ENCODE measurements around the gene DGCR2.
A peak's percentile ranks its signal among the peaks of the same experiment; 100 is the strongest.
"Not testable (repeated sequence)": the region's sequence is repeated elsewhere in the genome, so short reads cannot be mapped to it uniquely, and the experiment has no call there.

The DGCR2 gene

GRCh38 chr22:19122143-19122751 lies at the start of gene DGCR2:
DGCR2 (minus strand) TSS chr22:19122412; CDS start chr22:19122206, 206 bp downstream.
- peaks cover 5% of the 10 kb centered on the region for H3K4me1 ChIP-seq (ENCODE audit: control insufficient read depth, insufficient read depth, low read length)
- no peaks in the 10 kb centered on the region for H3K27me3 ChIP-seq (ENCODE audit: control insufficient read depth, insufficient read depth, low read length)
- peak within 1 kb of the TSS; percentile 89 for H3K27ac ChIP-seq (ENCODE audit: low read depth, low read length)
- H3K9ac ChIP-seq (ENCODE audit: low read length) = peak within 1 kb of the TSS; percentile 85
- H3K4me3 ChIP-seq (ENCODE audit: low read length) = peak within 1 kb of the TSS; percentile 97
- H3K36me3 ChIP-seq (ENCODE audit: control insufficient read depth, insufficient read depth, low read length) = no peaks in the 10 kb centered on the region

DNA sequence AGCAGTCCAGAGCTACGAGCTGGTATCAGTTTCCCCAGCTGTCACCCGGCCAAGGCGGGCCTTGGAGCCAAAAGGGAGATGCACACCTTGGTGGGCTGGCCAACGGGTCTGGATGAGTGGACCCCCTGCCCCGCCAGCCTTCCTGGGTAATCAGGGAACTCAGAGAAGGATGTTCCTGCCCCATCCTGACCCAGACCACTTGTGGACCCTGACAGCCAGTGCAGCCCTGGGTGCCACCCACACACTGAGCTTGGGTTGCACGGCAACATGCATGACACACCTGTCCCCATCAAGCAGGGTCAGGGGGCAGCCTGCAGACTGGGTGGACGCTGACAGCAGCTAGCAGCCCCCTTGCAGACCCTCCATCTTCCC lies 47.7 kb upstream of the DGCR2 start:
- Histone ChIP-seq H3K27ac (ENCODE audit: low read depth, low read length) (no peak overlapping the region), H3K27me3 (ENCODE audit: control insufficient read depth, insufficient read depth, low read length) (peaks cover 20% of the 10 kb centered on the region), H3K9ac (ENCODE audit: low read length) (no peak overlapping the region), H3K36me3 (ENCODE audit: control insufficient read depth, insufficient read depth, low read length) (no peaks in the 10 kb centered on the region), H3K4me1 (ENCODE audit: control insufficient read depth, insufficient read depth, low read length) (peaks cover 13% of the 10 kb centered on the region), H3K4me3 (ENCODE audit: low read length) (no peak overlapping the region)

DNA sequence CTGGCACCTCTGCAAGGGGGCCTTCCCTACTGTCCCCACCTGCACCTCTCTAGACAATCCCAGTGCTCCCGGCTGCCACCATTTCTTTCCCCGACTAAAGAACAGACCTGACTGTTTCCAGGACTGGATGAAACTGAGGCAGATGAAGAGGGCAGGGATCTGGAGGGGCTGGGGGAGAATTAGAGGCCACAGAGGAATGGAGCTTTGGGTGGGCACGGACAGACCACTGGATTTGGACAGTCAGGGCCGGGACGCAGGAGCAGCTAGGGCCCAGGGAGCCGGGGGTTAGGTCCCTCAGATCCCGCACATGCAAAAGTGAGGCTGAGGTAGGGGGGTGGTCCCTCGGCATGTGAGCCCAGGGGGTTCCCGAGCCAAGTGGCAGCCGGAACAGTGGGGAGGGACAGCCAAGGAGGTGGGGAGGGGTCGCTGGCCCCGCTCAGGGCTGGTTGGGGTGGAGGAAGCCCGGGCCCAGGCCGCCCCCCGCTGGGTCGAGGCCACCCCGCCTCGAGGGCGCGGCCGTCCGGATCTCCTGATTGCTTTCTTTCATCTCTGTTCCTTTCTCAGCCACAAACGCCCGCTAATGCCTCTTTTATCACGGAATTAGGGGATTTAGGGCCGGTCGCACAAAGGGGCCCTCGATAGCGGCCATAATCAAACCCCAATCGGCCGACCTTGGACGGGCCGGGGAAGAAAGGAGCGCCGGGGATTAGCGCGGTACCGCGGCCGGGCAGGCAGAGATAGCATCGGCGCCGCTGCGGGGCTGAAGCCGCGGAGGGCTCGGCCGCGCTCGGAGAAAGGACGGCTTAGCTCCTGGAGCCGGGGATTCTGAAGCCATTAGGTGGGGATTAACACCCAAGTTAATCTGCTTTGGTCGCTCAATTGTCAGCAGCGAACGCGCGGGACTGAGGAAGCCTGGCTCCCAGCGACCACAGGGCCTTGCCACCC lies 47.1 kb upstream of the DGCR2 start:
- H3K9ac ChIP-seq (ENCODE audit: low read length) = no peak overlapping the region
- H3K27ac ChIP-seq (ENCODE audit: low read depth, low read length) = no peak overlapping the region
- H3K36me3 ChIP-seq (ENCODE audit: control insufficient read depth, insufficient read depth, low read length) = no peaks in the 10 kb centered on the region
- H3K4me1 ChIP-seq (ENCODE audit: control insufficient read depth, insufficient read depth, low read length) = peaks cover 13% of the 10 kb centered on the region
- H3K4me3 ChIP-seq (ENCODE audit: low read length) = peak overlapping the region; percentile 30
- H3K27me3 ChIP-seq (ENCODE audit: control insufficient read depth, insufficient read depth, low read length) = peaks cover 20% of the 10 kb centered on the region

DNA sequence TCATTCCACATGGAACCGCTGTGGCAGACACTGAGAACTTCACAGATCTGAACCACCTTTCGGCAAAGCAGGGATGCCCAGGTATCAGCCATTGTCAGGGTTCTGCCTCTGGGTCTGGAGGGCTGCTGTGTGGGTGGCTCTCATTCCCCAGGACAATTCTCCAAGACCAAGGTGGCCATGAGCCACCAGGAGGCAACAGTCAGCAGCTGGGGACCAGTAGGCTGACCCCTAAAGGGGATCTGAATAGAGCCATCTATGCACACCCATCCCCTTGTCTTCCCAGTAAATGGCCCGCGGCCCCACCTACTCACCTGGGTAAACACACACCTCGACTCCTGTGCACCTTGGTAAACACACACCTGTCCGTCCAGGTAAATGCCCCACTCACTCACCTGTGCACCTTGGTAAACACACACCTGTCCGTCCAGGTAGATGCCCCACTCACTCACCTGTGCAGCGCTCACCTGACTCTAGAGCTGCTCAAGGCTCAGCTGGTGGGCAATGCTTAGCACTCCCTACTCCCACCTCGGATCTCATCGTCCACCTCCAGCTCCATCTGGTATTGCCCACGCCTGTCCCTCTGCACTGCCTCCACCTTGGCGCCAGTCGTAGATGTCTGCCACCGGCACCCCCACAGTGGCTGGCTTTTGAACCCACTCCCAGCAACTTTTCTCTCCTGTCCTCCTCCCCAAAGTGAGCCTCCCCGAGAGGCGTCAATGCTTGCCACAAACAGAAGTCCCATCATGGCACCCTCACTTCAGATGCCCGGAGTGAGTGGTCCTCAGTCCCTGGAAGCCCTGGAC lies 46.1 kb upstream of the DGCR2 start:
- no peaks in the 10 kb centered on the region for H3K36me3 ChIP-seq (ENCODE audit: control insufficient read depth, insufficient read depth, low read length)
- no peak overlapping the region for H3K9ac ChIP-seq (ENCODE audit: low read length)
- H3K4me1 ChIP-seq (ENCODE audit: control insufficient read depth, insufficient read depth, low read length) = peaks cover 13% of the 10 kb centered on the region
- no peak overlapping the region for H3K27ac ChIP-seq (ENCODE audit: low read depth, low read length)
- peaks cover 20% of the 10 kb centered on the region for H3K27me3 ChIP-seq (ENCODE audit: control insufficient read depth, insufficient read depth, low read length)
- H3K4me3 ChIP-seq (ENCODE audit: low read length) = no peak overlapping the region

DNA sequence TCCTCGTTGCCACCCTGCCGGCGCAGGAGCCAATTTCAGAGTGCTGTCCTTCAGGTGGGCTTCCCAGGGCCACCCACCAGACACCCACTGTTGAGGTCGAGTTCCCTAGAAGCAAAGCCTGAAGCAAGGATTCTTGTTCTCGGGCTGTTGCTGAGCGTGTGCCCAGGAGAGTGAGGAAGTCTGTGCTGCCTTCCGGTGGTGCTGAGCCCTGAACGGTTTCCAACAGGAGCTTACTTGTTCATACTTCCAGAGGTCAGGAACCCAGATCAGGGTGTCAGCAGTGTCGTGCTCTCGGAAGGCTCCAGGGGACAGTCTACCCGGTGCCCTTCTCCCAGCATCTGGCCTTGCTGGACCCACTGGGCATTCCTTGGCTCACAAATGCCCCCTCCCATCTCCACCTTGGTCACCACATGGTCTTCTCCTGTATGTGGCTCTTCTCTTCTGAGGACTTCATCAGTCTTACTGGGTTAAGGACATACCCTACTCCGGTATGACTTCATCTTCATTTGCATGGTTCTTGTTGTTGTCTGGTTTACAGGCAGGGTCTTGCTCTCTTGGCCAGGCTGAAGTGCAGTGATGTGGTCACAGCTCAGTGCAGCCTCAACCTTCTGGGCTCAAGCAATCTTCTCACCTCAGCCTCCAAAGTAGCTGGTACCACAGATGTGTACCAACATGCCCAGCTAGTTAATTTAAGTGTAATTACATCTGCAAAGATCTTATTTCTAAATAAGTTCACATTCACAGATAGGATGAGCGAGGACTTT lies 45.1 kb upstream of the DGCR2 start:
- Histone ChIP-seq H3K4me1 (ENCODE audit: control insufficient read depth, insufficient read depth, low read length) (peaks cover 9% of the 10 kb centered on the region), H3K9ac (ENCODE audit: low read length) (no peak overlapping the region), H3K27me3 (ENCODE audit: control insufficient read depth, insufficient read depth, low read length) (peaks cover 20% of the 10 kb centered on the region), H3K27ac (ENCODE audit: low read depth, low read length) (no peak overlapping the region), H3K4me3 (ENCODE audit: low read length) (no peak overlapping the region), H3K36me3 (ENCODE audit: control insufficient read depth, insufficient read depth, low read length) (no peaks in the 10 kb centered on the region)

DNA sequence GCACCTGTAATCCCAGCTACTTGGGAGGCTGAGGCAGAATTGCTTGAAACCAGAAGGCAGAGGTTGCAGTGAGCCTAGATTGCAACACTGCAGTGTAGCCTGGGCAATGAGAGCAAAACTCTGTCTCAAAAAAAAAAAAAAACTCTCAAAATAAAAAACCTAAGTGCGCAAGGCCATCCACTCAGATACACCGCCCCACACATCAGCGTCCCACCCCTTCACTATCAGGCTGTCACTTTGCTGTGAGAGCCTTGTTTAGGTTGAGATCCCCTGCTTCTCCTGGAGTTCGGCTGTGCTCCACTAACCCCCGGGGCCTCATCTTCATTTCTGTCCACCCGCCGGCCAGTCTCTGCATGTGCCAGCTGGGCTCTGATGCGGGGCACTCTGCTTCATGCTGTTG lies 44.2 kb upstream of the DGCR2 start:
- peaks cover 20% of the 10 kb centered on the region for H3K27me3 ChIP-seq (ENCODE audit: control insufficient read depth, insufficient read depth, low read length)
- H3K4me3 ChIP-seq (ENCODE audit: low read length) = no peak overlapping the region
- no peak overlapping the region for H3K9ac ChIP-seq (ENCODE audit: low read length)
- H3K27ac ChIP-seq (ENCODE audit: low read depth, low read length) = no peak overlapping the region
- H3K4me1 ChIP-seq (ENCODE audit: control insufficient read depth, insufficient read depth, low read length) = peaks cover 6% of the 10 kb centered on the region
- no peaks in the 10 kb centered on the region for H3K36me3 ChIP-seq (ENCODE audit: control insufficient read depth, insufficient read depth, low read length)

GRCh38 chr22:19164425-19164824 lies 42.2 kb upstream of the DGCR2 start:
- no peak overlapping the region for H3K27ac ChIP-seq (ENCODE audit: low read depth, low read length)
- H3K36me3 ChIP-seq (ENCODE audit: control insufficient read depth, insufficient read depth, low read length) = no peaks in the 10 kb centered on the region
- no peak overlapping the region for H3K9ac ChIP-seq (ENCODE audit: low read length)
- no peak overlapping the region for H3K4me3 ChIP-seq (ENCODE audit: low read length)
- H3K4me1 ChIP-seq (ENCODE audit: control insufficient read depth, insufficient read depth, low read length) = no peaks in the 10 kb centered on the region
- peaks cover 12% of the 10 kb centered on the region for H3K27me3 ChIP-seq (ENCODE audit: control insufficient read depth, insufficient read depth, low read length)

DNA sequence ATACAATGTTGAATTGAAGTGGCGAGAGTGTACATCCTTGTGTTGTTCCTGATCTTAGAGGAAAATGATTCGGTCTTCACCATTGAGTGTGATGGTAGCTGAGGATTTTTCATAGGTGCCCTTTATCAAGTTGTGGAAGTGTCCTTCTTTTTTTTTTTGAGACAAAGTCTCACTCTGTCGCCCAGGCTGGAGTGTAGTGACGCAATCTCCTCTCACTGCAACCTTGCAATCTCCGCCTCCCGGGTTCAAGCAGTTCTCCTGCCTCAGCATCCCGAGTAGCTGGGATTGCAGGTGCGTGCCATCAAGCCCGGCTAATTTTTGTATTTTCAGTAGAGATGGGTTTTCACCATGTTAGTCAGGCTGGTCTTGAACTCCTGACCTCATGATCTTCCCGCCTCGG lies 36.4 kb upstream of the DGCR2 start:
- H3K27me3 ChIP-seq (ENCODE audit: control insufficient read depth, insufficient read depth, low read length); H3K4me1 ChIP-seq (ENCODE audit: control insufficient read depth, insufficient read depth, low read length); H3K4me3 ChIP-seq (ENCODE audit: low read length); H3K27ac ChIP-seq (ENCODE audit: low read depth, low read length); H3K9ac ChIP-seq (ENCODE audit: low read length); H3K36me3 ChIP-seq (ENCODE audit: control insufficient read depth, insufficient read depth, low read length): not testable (repeated sequence)

- H3K4me3 ChIP-seq (ENCODE audit: low read length); H3K36me3 ChIP-seq (ENCODE audit: control insufficient read depth, insufficient read depth, low read length); H3K4me1 ChIP-seq (ENCODE audit: control insufficient read depth, insufficient read depth, low read length); H3K27ac ChIP-seq (ENCODE audit: low read depth, low read length); H3K27me3 ChIP-seq (ENCODE audit: control insufficient read depth, insufficient read depth, low read length); H3K9ac ChIP-seq (ENCODE audit: low read length): not testable (repeated sequence)
These were observed 33.9 kb upstream of the DGCR2 start for GRCh38 chr22:19156109-19156508.

DNA sequence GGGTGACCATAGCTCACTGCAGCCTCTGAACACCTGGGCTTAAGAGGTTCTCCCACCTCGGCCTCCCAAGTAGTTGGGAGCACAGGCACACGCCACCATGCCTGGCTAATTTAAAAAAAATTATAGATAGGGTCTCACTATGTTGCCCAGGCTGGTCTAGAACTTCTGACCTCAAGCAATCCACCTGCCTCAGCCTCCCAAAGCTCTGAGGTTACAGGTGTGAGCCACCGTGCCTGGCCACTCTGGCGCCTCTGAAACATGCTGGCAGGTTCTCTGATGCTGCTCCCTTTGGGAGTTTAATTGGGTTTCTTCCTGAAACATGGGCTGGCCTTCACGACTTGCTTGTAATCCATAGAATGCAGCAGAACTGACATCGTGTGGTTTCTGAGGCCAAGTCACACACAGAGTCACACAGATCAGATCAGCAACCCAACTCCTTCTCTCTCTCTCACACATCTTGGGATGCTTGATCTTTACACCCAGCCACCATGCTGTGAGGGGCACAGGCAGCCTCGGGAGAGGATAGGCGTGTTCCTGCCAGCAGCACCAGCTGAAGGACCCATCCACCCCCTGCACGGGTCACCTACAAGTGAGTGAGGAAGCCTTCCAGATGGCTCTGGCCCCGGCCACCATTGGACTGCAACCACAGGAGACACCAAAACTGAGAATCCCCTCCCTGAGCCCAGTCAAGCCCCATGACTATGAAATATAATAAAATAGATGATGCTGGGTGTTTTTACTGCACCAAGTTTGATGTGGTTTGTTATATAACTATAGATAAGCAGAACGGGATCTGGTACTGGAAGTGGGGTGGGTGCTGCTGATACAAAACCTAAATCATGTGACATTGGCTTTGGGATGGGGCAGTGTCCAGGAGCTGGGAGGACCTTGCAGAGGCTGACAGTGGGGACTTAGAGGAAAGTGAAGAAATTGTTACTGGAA lies 31.0 kb upstream of the DGCR2 start:
- H3K4me3 ChIP-seq (ENCODE audit: low read length) = no peak overlapping the region
- no peak overlapping the region for H3K9ac ChIP-seq (ENCODE audit: low read length)
- no peak overlapping the region for H3K27ac ChIP-seq (ENCODE audit: low read depth, low read length)
- no peaks in the 10 kb centered on the region for H3K4me1 ChIP-seq (ENCODE audit: control insufficient read depth, insufficient read depth, low read length)
- no peaks in the 10 kb centered on the region for H3K36me3 ChIP-seq (ENCODE audit: control insufficient read depth, insufficient read depth, low read length)
- peaks cover 18% of the 10 kb centered on the region for H3K27me3 ChIP-seq (ENCODE audit: control insufficient read depth, insufficient read depth, low read length)

Measured in rectal smooth muscle tissue (tissue), 1 donor.